Kidney epithelial cell (primary cell): ENCODE results near the gene MCFD2. TPM values are rescaled to one million over a fixed set of nuclear protein-coding genes. Genes with fewer than 3 reads are reported as not detected.

ENCODE experiments used
- DNase-seq: peaks from one replicate; pipeline ENCODE4 v3.0.0-alpha.2; 2010; ENCODE audit warnings: low read depth
- H3K27me3 ChIP-seq: 2 replicates; pipeline ENCODE4 v1.6.0; 2011; ENCODE audit warnings: low read length; ENCODE audit not compliant: control insufficient read depth, insufficient read depth
- H3K36me3 ChIP-seq: 2 replicates; pipeline ENCODE4 v1.5.1; 2011; ENCODE audit warnings: low read length; ENCODE audit not compliant: control insufficient read depth, insufficient read depth
- H3K4me3 ChIP-seq: 2 replicates; pipeline ENCODE4 v1.5.1; 2011; ENCODE audit warnings: low read depth, mild to moderate bottlenecking, control low read depth, low read length
- total RNA-seq: library from RNA; depleted of rRNA; stranded (reverse); fragments of >200 nt; gene quantifications from 2 replicates; pipeline ENCODE4 v1.2.3, GENCODE V29; 2015
- TF ChIP-seq, protein P1 (sequence below): IDR thresholded peaks from 2 replicates; pipeline ENCODE4 v1.5.1; 2011; ENCODE audit warnings: mild to moderate bottlenecking, moderate library complexity, low read length, control low read depth, inconsistent platforms; ENCODE audit not compliant: insufficient read depth, poor library complexity, severe bottlenecking

The MCFD2 gene
- total RNA-seq, 1 donor from 2014 or later = 175 TPM

DNA sequence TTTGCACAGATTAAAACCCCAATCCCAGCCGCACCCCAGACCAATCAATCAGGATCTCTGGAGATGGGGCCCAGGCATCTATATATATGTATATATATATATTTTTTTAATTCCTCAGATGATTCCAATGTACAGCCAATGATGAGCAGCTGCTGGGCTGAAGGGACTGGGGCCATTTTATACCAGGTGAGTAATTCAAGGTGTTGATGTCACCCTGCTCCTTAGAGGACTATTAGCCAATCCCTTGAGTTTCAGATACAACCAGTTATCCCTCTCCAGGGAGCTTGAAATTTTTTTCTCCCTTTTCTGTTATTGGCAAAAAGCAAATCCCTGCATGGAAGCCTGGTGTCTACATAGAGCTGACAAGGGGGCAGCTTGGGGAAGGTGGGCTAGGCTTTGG is 59.8 kb downstream of the MCFD2 start:
- DNase-seq = no peak
- no peak overlapping the region for H3K4me3 ChIP-seq
- H3K27me3 ChIP-seq = no peaks in the 10 kb centered on the region
- no peaks in the 10 kb centered on the region for H3K36me3 ChIP-seq
- TF ChIP-seq, protein P1, sequence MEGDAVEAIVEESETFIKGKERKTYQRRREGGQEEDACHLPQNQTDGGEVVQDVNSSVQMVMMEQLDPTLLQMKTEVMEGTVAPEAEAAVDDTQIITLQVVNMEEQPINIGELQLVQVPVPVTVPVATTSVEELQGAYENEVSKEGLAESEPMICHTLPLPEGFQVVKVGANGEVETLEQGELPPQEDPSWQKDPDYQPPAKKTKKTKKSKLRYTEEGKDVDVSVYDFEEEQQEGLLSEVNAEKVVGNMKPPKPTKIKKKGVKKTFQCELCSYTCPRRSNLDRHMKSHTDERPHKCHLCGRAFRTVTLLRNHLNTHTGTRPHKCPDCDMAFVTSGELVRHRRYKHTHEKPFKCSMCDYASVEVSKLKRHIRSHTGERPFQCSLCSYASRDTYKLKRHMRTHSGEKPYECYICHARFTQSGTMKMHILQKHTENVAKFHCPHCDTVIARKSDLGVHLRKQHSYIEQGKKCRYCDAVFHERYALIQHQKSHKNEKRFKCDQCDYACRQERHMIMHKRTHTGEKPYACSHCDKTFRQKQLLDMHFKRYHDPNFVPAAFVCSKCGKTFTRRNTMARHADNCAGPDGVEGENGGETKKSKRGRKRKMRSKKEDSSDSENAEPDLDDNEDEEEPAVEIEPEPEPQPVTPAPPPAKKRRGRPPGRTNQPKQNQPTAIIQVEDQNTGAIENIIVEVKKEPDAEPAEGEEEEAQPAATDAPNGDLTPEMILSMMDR = no peak

DNA sequence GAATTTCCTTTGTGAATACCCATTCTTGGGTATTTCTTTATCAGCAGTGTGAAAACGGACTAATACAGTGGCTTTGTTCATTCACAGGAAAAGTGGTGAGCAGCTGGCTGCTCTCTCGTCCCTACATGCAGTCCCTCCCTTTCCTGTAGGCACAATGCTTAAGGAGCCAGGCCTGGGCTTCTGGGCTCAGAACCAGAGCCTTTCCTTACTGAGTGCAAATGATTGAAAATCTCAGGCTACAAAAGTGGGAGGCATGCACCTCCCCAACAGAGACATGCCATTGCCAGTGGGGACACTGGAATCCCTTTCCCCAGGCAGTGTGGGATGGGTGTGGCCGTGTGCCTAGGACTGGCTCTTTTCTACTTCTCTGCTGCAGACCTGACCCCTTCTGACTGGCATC is 61.3 kb downstream of the MCFD2 start:
- TF ChIP-seq, protein P1 = no peak
- H3K27me3 ChIP-seq = no peaks in the 10 kb centered on the region
- H3K4me3 ChIP-seq = no peak overlapping the region
- H3K36me3 ChIP-seq = no peaks in the 10 kb centered on the region
- no peak for DNase-seq

DNA sequence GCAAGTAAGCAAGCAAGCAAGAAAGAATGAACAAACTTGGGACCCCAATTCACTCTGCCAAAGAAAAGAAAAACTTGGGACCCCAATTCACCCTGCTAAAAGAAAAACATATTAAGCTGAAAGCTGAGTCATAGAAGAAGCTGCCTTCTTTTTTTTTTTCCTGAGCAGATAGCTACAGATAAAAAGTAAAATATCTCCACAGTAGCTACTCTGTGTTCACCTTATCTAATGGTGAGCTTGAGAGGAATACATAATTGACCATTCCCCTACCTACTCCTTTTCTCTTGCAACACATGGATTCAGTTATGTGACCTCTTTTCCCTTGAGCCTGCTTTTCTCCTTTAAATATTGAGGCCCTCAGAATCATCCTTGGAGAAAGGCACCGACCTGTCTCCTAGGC is 63.0 kb downstream of the MCFD2 start:
- TF ChIP-seq, protein P1 = no peak
- no peak for DNase-seq
- no peaks in the 10 kb centered on the region for H3K27me3 ChIP-seq
- H3K36me3 ChIP-seq = no peaks in the 10 kb centered on the region
- H3K4me3 ChIP-seq = no peak overlapping the region

DNA sequence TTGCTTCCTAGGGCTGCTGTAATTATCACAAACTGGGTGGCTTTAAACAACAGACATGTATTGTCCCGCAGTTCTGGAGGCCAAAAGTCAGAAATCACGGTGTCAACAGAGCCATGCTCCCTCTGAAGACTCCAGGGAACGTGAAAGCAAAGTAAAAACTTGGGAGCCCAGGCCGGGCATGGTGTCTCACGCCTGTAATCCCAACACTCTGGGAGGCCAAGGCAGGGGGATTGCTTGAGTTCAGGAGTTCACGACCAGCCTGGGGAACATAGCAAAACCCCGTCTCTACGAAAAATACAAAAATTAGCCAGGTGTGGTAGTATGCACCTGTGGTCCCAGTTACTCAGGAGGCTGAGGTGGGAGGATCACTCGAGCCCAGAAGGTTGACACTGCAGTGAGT is 63.5 kb downstream of the MCFD2 start:
- no peaks in the 10 kb centered on the region for H3K36me3 ChIP-seq
- H3K27me3 ChIP-seq = no peaks in the 10 kb centered on the region
- H3K4me3 ChIP-seq = no peak overlapping the region
- TF ChIP-seq, protein P1 = no peak
- DNase-seq = no peak

Other genes starting within 250 kb of the MCFD2 start
- gene SOCS5, start 216.5 kb downstream of the MCFD2 start, total RNA-seq = 11.2 TPM in 2 replicates
- gene TTC7A, start 25.4 kb upstream of the MCFD2 start, total RNA-seq = 20.5 and 22.1 TPM in 2 replicates
- gene STPG4, start 239.5 kb upstream of the MCFD2 start, total RNA-seq = not detected in 2 replicates